ENCODE measurements around the gene ZSWIM3.

ZSWIM3 gene

DNA sequence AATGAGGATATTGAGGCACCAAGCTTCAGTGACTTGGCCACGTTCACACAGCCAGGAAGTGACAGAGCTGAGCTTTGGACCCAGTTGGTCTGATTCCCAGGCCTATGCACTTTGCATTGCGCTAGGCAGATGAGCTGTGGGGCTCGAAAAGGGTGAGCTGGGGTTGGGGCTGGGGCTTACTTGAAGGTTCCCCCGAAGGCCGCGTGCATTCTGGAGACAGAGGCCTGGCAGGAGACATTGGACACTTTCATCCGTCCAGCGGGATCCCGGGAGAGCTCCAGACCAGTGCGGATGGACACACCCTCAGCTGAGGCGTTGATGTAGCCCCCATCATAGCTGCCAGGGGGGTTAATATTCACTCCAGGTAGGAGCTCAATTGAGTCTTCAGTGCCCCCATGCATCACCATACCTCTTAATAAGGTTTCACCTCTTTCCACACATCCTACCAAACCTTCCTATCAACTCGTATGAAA, 52.0 kb downstream of the ZSWIM3 start:
- DNase-seq (ENCODE audit: low read depth, low spot score), result no peak

DNA sequence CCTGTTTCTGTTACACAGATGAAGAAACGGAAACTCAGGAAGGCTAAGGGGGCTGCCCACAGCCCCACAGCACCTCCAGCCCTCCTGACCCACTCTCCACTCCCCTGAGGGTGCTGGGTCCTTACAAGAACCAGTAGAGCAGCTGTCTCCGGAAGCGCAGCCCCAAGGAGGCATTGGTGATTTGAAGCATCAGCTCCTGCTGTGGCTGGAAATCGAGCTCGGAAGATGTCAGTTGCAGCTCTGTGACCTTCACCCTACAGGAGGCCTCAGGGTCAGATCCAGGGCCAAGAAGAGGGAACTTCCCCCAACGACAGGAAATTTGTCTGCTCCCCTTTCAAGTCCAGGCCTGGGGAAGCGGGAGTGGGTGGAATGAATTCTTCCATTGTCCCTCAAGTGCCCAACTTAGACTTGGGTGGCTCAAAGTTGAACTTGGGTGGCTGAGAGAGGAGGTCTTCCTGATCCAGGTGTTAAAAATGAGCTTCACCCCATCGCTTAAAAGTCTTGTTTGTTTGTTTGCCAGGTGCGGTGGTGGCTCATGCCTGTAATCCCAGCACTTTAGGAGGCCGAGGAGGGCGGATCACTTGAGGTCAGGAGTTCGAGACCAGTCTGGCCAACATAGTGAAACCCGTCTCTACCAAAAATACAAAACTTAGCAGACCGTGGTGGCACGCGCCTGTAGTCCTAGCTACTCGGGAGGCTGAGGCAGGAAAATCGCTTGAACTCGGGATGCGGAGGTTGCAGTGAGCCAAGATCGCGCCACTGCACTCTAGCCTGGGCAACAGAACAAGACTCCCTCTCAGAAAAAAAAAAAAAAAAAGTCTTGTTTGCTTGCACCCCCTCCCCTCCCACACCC, 52.6 kb downstream of the ZSWIM3 start:
- DNase-seq (ENCODE audit: low read depth, low spot score), result no peak

DNA sequence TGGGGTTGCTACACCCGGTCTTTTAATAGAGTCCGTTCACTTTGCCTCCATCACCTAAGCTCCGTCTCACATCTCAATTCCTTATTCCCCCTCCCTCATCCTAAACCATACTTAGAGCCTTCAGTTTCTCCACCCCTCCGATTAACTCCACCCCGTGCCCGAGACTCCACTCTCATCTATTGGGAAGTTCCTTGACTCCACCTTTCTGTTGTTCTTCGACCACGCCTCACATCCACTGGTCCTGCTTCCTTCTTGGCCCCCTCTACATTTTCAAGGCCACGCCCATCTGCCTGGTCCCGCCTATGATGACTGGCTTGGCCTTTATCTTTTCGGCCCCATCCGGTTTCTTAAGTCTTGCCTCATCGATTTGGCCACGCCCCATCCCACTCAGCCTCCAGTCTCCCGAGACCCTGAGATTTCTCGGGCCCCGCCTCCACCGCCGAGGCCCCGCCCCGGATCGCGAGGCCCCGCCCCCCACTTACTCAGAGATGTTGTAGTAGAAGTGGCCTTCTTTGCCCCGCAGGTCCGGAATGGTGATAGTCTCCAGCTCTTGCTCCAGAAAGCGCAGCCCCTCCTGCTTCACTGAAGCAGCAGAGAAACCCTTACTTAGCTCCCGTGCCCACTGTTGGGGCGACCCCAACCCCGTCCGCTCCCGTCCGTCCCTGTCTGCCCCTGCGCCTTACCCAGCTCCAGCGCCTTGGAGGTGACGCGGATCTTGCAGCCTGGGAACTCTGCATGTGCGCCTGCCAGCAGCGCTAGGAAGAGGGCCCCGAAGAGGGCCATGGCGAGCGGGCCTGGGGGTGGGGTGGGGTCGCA, 53.5 kb downstream of the ZSWIM3 start:
- DNase-seq (ENCODE audit: low read depth, low spot score), result peak; percentile 99

DNA sequence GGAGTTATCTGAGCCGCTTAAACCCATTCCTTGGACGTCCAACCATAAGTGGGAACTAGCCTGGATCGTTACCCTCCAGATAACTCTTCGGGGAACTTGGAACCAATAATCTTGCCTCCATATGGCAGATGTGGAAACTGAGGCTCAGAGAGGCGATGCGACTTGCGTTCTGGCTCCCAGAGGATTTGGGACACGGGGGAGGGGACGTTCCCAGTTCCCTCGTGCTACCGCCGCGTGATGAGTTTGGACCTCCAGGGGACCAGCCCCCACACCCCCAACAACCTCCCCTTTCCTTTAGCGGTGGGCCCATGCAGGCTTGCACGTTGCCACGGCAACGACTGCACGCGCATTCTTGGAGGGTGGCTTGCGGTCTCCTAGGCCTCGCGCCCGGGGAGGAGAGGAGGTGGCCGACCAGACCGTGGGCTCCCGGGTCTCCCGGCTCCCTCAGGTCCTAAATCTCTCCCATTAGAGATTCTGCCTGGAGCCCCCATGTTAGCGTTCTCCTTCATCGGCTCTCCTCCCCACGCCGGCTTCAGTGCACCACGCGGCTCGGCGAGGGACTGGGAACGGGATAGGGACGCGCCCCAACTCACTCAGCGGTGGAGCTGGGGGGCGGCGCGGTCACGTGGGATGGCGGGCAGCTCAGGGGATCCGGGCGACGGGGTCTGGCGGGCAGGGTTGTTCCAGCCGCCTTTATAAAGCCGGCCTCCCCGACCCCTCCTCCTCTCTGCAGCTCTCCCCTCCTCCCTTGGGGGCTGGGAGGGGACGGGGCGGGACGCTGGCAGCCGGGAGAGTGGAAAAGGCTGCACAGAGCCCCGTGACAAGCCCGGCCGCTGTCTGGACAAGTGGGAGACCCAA, 54.3 kb downstream of the ZSWIM3 start, which contains the start of gene PLTP:
Gene PLTP (minus strand): TSS at position 670 of the 858 bp plus-strand sequence. CDS start 703 bp downstream, outside the sequence.
- DNase-seq (ENCODE audit: low read depth, low spot score), result peak; percentile 95

DNA sequence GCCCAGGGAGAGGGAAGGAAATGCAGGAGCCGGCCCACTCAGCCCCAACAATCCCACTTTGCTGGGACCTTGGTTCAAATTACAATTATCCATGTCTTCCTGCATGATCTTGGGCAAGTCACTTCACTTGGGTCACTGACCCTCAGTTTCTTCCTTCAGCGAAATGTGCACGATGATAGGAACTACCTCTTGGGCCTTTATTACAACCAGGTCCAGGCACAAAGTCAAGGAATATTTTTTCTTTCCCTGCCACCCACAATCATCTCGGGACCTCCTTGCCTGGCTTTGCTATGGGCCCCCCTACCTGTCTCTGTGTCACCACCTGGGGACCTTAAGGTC, 54.9 kb downstream of the ZSWIM3 start:
- DNase-seq (ENCODE audit: low read depth, low spot score), result no peak

DNA sequence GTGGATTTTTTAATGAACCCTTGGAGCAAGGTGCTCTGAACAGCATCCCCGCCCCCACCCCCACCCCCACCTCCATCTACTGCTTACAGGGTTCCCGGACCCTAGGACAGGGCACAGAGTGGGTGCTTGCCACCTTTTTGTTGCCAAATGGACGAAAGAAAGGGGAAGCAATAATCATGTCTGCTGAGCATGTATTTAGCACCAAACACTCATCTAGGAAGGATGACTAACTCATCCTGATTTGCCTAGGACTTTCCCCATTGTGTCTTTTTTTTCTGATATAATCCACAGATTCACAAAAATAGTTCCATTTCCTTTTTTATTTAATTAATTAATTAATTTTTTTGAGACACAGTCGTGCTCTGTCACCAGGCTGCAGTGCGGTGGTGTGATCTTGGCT, 55.7 kb downstream of the ZSWIM3 start:
- DNase-seq (ENCODE audit: low read depth, low spot score), result no peak

DNA sequence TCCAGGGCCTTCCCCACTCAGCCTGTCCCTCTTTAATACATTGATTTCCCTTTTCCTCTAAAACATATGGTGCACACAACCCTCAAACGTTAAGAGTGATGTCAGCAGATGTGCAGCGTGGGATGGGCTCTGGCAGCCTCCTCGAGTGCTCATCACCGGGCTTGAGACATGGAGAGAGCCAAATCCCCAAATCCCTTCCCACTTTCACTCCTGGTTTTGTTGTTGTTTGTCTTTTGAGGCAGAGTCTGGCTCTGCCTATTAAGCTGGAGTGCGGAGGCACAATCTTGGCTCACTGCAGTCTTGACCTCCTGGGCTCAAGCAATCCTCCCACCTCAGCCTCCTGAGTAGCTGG, 60.4 kb downstream of the ZSWIM3 start:
- DNase-seq (ENCODE audit: low read depth, low spot score), result no peak

DNA sequence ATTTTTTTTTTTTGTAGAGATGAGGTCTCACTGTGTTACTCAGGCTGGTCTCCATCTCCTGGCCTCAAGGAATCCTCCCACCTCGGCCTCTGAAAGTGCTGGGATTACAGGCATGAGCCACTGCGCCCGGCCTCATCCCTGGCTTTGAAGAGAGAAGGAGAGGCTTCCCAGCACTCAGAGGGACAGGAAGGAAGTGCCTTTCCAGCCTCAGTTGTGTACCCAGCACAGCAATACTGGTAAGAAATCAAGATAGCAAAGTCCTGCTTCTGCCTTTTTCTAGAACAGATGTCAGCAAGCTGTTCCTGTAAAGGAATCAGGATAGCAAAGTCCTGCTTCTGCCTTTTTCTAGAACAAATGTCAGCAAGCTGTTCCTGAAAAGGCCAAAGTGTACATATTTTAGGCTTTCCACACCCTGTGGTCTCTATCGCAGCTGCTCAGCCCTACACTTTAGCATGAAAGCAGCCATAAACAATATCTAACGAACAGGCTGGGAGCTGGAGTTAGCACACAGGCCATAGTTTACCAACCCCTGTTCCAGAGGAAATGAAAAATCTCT, 60.8 kb downstream of the ZSWIM3 start:
- no peak for DNase-seq (ENCODE audit: low read depth, low spot score)

DNA sequence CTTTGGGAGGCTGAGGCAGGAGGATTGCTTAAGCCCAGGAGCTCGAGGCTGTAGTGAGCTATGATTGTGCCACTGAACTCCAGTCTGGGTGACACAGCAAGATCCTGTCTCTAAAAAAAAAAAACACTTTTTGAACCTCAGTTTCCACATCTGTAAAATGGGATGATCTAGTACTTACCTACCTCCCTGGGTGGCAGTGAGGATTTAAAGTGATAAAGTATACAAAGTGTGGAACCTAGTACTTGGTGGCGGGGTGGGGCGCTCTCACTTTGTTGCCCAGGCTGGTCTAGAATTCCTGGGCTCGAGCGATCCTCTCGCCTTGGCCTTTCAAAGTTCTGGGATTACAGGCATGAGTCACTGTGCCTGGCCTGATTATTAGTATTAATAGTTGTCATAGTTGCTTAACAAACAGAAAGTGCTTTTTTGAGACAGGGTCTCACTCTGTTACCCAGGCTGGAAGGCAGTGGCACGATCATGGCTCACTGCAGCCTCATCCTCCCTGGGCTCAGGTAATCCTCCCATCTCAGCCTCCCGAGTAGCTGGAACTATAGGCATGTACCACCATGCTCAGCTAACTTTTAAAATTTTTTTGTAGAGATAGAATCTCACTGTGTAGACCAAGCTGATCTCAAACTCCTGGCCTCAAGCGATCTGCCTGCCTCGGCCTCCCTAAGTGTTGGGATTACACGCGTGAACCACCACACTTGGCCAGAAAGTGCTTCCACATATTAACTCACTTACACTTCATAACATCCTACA, 61.5 kb downstream of the ZSWIM3 start:
- DNase-seq (ENCODE audit: low read depth, low spot score), result no peak

DNA sequence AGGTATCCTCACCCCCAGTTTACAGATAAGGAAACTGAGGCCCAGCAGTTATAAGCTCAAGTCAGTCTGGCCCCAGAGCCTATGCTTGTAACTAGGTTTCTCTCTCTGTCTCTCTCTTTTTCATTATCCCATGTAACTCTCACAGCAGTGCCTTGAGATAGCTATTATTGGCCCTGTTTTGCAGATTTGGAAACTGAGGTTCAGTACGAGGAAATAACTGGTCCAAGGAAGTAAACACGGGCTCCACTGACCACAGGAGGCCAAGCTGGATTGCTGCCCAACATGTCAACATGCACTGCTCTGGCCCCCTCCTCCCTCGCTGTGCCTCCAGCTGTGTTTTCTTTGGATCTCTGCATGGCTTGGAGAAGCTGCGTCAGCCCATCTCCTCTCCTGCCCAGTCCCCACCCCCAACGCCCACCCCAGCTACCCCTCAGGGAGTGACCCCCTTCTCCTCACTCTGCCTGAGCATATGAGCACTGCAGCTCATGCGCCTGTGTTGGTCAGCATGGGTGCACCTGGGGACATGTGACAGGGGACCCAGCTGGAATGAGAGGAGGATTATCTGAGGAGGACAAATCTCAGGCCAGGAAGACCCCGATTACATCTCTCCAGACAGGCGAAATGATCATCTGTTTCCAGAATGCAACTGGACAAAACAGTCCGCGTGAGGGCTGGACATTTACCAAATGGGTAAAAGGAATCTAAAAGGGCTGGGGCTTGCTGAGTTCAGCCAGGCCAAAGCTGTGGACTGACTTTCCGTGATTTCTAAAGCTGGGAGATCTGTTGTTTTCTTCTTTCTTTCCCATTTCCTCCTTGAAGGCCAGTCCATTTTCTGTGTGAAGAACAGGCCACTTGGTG, 62.4 kb downstream of the ZSWIM3 start:
- DNase-seq (ENCODE audit: low read depth, low spot score), result peak; percentile 78

DNA sequence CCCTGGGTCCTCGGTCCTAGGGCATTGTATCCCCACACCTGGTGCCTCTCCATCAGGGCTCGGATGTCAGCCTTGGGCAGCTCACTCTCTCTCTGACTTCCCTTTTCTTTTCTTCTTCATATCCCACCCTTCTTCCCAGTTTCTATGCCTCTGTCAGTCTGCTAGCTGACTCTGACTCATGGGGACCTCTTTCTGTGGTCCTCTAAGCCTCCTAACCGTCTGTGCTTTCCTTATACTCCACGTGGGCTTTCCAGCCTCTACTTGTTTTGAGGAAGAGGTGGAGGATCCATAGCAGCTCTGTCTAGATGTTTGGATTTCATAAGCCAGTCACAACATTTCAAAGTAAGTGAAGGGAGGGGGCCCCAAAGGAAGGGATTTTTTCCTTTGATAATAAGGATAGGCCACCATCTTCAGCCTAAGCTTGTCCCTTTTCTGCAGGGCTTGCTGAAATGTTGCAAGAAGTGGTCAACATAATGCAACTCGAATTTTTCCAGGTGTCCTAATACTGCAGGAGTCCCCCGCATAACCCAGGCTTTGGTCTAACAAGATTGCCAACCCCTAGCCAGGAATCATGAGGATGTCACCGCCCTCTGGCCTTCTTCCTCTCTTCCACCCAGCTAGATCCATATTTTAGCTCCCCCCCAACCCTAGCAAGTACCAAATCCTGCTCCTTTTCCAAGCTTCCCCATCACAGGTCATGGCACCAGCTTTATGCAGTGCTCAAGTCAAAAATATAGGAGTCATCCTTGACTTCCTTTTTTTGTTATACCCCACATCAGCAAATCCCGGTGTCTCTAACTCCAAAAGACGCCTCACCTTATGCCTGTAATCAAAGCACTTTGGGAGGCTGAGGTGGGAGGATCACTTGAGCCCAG, 63.3 kb downstream of the ZSWIM3 start:
- no peak for DNase-seq (ENCODE audit: low read depth, low spot score)

DNA sequence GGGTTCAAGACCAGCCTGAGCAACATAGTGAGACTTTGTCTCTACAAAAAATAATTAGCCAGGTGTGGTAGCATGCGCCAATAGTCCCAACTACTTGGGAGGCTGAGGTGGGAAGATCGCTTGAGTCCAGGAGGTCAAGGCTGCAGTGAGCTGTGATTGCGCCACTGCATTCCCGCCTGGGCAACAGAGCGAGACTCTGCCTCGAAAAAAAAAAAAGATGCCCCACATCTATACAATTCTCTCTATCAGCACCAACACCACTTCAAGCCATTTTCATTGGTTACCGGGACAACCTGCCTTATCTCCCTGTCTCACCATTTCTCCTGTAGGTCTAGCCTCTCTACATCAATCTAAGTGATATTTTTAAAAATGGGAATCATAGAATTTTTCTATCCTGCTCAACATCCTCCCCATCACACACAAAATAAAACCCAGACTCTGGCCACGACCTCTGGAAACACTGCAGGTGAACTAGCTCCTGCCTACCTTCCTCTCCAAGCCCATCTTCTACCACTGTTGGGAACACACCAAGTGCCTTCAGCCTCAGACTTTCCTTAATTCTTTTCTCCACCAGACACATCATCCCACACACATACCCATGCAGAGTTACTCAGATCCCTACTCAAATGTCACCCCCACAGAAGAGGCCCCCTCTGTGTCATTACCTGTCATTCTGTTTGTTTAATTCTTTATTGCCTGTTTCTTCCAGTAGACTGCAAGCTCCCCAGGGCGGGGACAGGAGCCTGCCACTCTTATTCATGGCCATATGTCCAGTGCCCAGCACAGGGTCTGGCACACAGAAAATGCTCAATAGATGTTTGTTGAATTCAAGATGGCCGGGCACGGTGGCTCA, 64.1 kb downstream of the ZSWIM3 start:
- no peak for DNase-seq (ENCODE audit: low read depth, low spot score)

DNA sequence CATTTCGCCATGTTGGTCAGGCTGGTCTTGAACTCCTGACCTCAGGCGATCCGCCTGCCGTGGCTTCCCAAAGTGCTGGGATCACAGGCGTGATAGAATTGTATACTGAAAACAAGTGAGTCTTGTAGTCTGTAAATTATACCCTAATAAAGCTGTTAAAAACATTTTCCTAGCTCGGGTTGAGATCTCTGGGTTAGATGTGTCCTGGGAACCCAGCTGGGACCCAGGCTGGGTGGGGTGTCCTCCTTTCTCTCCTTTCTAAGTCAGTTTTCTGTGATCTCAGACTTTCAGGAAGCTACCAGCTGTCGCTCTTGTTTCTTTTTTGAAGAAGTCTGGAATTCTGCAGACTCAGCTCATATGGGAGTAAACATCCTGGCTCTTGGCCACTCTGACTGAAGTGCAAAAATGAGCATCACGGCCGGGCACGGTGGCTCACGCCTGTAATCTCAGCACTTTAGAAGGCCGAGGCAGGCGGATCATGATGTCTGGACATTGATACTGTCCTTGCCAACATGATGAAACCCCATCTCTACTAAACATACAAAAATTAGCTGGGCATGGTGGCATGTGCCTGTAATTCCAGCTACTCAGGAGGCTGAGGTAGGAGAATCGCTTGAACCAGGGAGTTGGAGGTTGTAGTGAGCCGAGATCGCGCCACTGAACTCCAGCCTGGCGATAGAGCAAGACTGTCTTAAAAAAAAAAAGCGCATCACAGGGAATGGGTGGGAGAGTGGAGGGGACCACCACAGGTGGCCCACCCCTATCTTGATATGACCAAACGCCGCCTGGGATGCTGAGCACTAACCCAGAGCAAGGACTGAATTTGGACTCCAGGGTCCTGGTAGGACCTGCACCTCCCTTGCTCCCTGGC, 67.2 kb downstream of the ZSWIM3 start:
- DNase-seq (ENCODE audit: low read depth, low spot score), result no peak

DNA sequence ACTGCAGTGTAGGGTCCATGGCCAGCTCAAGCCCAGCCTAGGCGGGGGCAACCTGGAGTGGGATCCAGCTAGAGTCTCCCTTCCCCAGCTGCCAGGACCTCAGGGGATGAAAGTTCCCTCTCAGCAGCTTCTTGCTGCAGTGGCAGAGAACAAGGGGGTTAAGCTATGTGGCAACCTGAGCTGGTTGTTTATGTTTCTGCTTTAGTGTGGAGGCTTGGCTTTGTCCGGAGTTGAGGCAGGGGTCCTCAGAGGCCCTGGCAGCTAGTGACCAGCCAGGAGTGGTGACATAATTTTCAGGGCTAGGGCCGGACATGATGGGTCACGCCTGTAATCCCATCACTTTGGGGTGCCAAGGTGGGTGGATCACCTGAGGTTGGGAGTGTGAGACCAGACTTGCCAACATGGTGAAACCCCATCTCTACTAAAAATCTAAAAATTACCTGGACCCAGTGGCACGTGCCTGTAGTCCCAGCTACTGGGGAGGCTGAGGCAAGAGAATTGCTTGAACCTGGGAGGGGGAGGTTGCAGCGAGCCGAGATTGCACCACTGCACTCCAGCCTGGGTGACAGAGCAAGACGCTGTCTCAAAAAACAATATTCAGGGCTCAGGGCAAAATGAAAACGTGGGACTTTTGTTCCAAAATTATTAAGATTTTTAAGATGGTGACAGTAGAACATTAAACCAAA, 68.5 kb downstream of the ZSWIM3 start:
- no peak for DNase-seq (ENCODE audit: low read depth, low spot score)

DNA sequence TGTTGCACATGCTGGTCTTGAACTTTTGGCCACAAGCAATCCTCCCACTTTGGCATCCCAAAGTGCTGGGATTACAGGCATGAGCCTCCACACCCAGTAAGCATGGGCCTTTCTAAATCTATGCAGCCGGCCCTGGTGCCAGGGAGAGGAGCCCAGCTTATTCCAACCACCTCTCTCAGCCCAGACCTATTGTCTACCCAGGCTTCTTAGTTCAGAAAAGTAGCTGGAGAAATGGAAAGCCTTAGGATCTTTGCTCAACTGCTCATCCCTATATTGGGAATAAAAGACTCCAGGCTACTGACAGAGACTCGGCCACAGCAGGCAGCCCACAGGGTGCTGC, 69.3 kb downstream of the ZSWIM3 start:
- no peak for DNase-seq (ENCODE audit: low read depth, low spot score)

DNA sequence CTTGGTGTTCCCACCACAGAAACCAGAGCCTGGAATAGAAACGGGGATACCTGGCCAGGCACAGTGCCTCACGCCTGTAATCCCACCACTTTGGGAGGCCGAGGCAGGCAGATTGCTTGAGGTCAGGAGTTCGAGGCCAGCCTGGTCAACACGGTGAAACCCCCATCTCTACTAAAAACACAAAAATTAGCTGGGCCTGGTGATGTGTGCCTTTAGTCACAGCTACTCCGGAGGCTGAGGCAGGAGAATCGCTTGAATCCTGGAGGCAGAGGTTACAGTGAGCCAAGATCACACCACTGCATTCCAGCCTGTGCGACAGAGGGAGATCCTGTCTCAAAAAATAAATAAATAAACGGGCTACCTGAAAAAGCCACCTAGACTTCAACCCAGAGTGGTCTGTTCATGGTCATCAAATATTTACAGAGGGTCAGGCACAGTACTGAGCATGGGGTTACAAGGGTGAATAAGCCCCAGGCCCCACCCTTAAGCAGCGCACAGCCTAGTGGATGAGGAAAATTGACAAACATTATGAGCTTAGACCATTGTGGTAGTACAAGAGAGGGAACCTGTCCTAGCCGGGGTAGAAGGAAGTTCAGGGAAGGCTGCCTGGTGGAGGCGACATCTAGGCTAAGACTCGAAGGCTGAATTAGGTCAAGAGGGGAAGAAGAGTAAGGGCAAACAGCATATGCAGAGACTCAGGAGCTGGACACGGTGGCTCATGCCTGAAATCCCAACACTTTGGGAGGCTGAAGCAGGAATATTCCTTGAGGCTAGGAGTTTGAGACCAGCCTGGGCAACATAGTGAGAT, 69.9 kb downstream of the ZSWIM3 start:
- DNase-seq (ENCODE audit: low read depth, low spot score), result no peak

Measured in astrocyte of the hippocampus (primary cell).